Measurements from ENCODE around the gene IPMK. TPM values are rescaled to one million over a fixed set of nuclear protein-coding genes. Genes with fewer than 3 reads are reported as not detected.

The IPMK gene
- total and polyA plus RNA-seq, 9 donors, result 1.5 to 4.3 (median 2.8) TPM

DNA sequence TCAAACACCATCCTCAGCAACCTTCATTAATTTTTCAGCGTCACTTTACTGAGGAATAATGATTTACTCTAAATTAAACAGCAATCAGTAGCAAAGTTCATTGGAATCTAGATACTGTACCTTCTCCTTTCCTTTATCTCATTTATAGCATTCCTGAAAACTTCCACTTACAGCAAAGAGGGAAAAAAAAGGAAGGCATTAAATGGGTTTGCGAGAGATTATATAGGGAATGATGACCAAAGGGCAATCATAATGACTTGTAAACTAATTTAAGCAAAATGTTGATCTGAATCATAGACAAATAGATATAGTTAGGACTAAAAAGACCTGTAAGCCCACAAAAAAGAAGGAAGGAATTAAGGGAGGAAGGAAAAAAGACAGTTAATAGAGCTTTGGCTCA, 42.0 kb downstream of the IPMK start:
- H3K36me3 ChIP-seq, result no peaks in the 10 kb centered on the region
- H3K9me3 ChIP-seq, result no peaks in the 10 kb centered on the region
- no peak overlapping the region for H3K4me3 ChIP-seq
- no peak overlapping the region for H3K27ac ChIP-seq
- TF ChIP-seq, protein P1, sequence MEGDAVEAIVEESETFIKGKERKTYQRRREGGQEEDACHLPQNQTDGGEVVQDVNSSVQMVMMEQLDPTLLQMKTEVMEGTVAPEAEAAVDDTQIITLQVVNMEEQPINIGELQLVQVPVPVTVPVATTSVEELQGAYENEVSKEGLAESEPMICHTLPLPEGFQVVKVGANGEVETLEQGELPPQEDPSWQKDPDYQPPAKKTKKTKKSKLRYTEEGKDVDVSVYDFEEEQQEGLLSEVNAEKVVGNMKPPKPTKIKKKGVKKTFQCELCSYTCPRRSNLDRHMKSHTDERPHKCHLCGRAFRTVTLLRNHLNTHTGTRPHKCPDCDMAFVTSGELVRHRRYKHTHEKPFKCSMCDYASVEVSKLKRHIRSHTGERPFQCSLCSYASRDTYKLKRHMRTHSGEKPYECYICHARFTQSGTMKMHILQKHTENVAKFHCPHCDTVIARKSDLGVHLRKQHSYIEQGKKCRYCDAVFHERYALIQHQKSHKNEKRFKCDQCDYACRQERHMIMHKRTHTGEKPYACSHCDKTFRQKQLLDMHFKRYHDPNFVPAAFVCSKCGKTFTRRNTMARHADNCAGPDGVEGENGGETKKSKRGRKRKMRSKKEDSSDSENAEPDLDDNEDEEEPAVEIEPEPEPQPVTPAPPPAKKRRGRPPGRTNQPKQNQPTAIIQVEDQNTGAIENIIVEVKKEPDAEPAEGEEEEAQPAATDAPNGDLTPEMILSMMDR (IDR thresholded peaks at IDR 0.05), result no peak
- TF ChIP-seq POLR2A (IDR thresholded peaks at IDR 0.05), result no peak
- WGBS, 3 donors, result 88 to 90% (median 89%) methylated on average over 2 of the region's 2 CpGs
- H3K4me1 ChIP-seq (ENCODE audit: insufficient read depth), result no peaks in the 10 kb centered on the region
- H3K27me3 ChIP-seq, result no peaks in the 10 kb centered on the region
- intact Hi-C loops (cut with DNase I), result no loop called here
- DNase-seq, result no peak

DNA sequence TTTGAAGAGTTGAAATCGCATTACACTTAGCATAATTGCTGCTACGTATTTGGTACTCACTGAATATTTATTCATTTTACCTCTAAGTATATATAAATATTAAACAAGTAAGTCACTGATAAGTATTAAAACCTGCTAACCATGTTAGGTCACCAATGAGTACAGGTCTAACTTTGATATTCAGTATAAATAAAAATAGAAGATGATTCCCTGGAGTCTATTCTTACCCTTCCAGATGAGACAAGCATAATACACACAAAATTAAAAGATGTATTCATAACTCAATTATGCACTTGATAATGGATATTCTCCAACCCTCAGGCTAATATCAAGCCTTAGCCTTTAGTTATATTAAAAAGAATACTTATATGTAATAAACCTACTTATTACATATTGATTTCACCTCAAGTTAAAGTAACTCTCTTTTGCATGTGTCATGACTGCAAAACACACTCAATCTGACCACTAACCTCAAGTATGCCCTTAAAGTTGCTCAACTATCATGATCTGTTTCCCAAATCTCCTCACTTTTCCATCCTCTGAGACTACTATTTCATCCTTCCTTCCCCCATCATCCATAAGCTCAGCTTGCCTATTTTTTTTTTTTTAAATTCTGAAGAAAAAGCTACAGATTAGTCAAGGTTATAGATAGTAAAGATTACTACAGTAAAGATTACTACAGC, 46.8 kb downstream of the IPMK start:
- Histone ChIP-seq H3K9me3 (no peaks in the 10 kb centered on the region), H3K4me3 (no peak overlapping the region), H3K4me1 (ENCODE audit: insufficient read depth) (no peaks in the 10 kb centered on the region), H3K27me3 (no peaks in the 10 kb centered on the region), H3K36me3 (no peaks in the 10 kb centered on the region), H3K27ac (no peak overlapping the region)
- intact Hi-C loops (cut with DNase I), result no loop called here
- DNase-seq, result no peak
- TF ChIP-seq, protein P1 (IDR thresholded peaks at IDR 0.05), result no peak
- no peak for TF ChIP-seq EP300 (IDR thresholded peaks at IDR 0.05)
- no peak for TF ChIP-seq POLR2A (IDR thresholded peaks at IDR 0.05)
- 95 to 97% (median 95%) methylated on average over 2 of the region's 2 CpGs for WGBS, 3 donors

DNA sequence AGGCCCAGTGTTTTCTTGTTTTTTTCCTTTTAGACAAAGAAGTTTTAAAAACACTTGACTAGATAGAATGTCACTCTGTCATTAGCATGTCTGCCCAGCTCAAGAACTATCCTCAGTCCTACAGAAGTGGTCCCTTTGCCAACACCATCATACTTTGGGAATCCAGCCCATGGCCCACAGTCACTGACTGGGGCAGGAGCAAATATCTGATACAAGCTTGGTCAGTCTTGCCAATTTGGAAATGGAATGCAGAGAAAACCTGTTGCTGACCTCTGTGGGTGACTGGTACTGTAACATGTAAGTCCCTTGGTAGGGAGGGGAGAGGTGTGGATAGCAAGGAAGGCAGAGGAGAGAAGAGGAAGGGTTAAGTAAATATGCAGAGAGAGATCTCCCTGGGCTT, 47.8 kb downstream of the IPMK start:
- H3K4me3 ChIP-seq, result no peak overlapping the region
- no peak overlapping the region for H3K27ac ChIP-seq
- H3K9me3 ChIP-seq, result no peaks in the 10 kb centered on the region
- intact Hi-C loops (cut with DNase I), result no loop called here
- DNase-seq, result no peak
- H3K36me3 ChIP-seq, result no peaks in the 10 kb centered on the region
- no peaks in the 10 kb centered on the region for H3K4me1 ChIP-seq (ENCODE audit: insufficient read depth)
- no peaks in the 10 kb centered on the region for H3K27me3 ChIP-seq
- TF ChIP-seq POLR2A (IDR thresholded peaks at IDR 0.05) (no peak), EP300 (IDR thresholded peaks at IDR 0.05) (no peak)
- TF ChIP-seq, protein P1 (IDR thresholded peaks at IDR 0.05), result no peak

DNA sequence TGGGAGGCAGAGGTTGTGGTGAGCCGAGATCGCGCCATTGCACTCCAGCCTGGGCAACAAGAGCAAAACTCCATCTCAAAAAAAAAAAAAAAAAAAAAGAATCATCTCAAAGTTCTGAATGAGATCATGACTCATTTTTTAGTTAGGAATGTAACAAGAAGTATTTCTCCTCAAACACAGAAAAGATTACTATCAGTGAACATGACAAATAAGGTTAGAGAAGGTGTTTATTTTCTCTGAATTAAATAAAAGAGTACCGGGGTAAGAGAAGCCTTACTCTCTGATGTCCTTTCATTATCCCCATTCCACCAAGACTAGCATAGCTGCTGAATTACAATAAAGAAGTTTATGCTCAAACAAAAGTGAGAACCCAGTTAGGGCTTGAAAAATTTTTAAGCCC, 50.1 kb downstream of the IPMK start:
- no peaks in the 10 kb centered on the region for H3K36me3 ChIP-seq
- TF ChIP-seq, protein P1 (IDR thresholded peaks at IDR 0.05), result no peak
- TF ChIP-seq POLR2A (IDR thresholded peaks at IDR 0.05), result no peak
- no peak for TF ChIP-seq EP300 (IDR thresholded peaks at IDR 0.05)
- intact Hi-C loops (cut with DNase I), result no loop called here
- H3K27me3 ChIP-seq, result no peaks in the 10 kb centered on the region
- no peak overlapping the region for H3K27ac ChIP-seq
- H3K9me3 ChIP-seq, result no peaks in the 10 kb centered on the region
- no peaks in the 10 kb centered on the region for H3K4me1 ChIP-seq (ENCODE audit: insufficient read depth)
- no peak for DNase-seq
- 97 to 98% (median 97%) methylated on average over 4 of the region's 4 CpGs for WGBS, 3 donors
- no peak overlapping the region for H3K4me3 ChIP-seq

All from ovary (tissue), 9 donors.